HG03064 (cell line): ENCODE measurements around the gene CFAP54.

ENCODE experiments used
- ATAC-seq: cut with Tn5 transposase; IDR thresholded peaks from one replicate; pipeline ENCODE4 v1.9.1; 2021; ENCODE audit warnings: low read depth; ENCODE audit not compliant: unreplicated experiment

The CFAP54 gene

GRCh38 chr12:96878704-96879103, 389.3 kb downstream of the CFAP54 start:
- no peak for ATAC-seq

GRCh38 chr12:96879301-96879700, 389.9 kb downstream of the CFAP54 start:
- ATAC-seq: no peak

- no peak for ATAC-seq
These were observed 390.8 kb downstream of the CFAP54 start for GRCh38 chr12:96880220-96880619.

- no peak for ATAC-seq
These were observed 392.2 kb downstream of the CFAP54 start for GRCh38 chr12:96881608-96882007.

GRCh38 chr12:96882862-96883261, 393.5 kb downstream of the CFAP54 start:
- ATAC-seq: no peak

- no peak for ATAC-seq
These were observed 394.2 kb downstream of the CFAP54 start for GRCh38 chr12:96883571-96883970.

GRCh38 chr12:96886998-96887677, 397.8 kb downstream of the CFAP54 start:
- ATAC-seq: no peak

- no peak for ATAC-seq
These were observed 400.0 kb downstream of the CFAP54 start for GRCh38 chr12:96889273-96889933.

GRCh38 chr12:96890331-96890730, 401.0 kb downstream of the CFAP54 start:
- ATAC-seq: no peak

GRCh38 chr12:96892104-96892503, 402.7 kb downstream of the CFAP54 start:
- ATAC-seq: no peak

GRCh38 chr12:96897421-96897820, 408.0 kb downstream of the CFAP54 start:
- ATAC-seq: no peak

- ATAC-seq: no peak
These were observed 411.8 kb downstream of the CFAP54 start for GRCh38 chr12:96901175-96901574.

- ATAC-seq: no peak
These were observed 412.7 kb downstream of the CFAP54 start for GRCh38 chr12:96902076-96902475.

GRCh38 chr12:96906498-96906848, 417.1 kb downstream of the CFAP54 start:
- no peak for ATAC-seq

- ATAC-seq: peak; percentile 93
These were observed 417.7 kb downstream of the CFAP54 start, which contains the start of gene NEDD1 for GRCh38 chr12:96906849-96907670. Gene NEDD1, plus strand, starts transcription at chr12:96907257. Its CDS starts 2,503 bp downstream, at chr12:96909760.

- peak; percentile 29 for ATAC-seq
These were observed 418.5 kb downstream of the CFAP54 start for GRCh38 chr12:96907671-96908422.

GRCh38 chr12:96908423-96908675, 419.0 kb downstream of the CFAP54 start:
- no peak for ATAC-seq

- no peak for ATAC-seq
These were observed 422.9 kb downstream of the CFAP54 start for GRCh38 chr12:96912261-96912660.

- no peak for ATAC-seq
These were observed 423.6 kb downstream of the CFAP54 start for GRCh38 chr12:96912943-96913342.

GRCh38 chr12:96919510-96920210, 430.3 kb downstream of the CFAP54 start:
- ATAC-seq: no peak
